Activated CD4-positive, alpha-beta T cell treated with anti-CD3 and anti-CD28 coated beads, Interleukin-2, amount 10 ng/mL, durations not matched to agents 24 days and 14 days (primary cell): ENCODE results near the gene GAB3. TPM values are rescaled to one million over a fixed set of nuclear protein-coding genes. Genes with fewer than 3 reads are reported as not detected.
"Not testable (repeated sequence)": the region's sequence is repeated elsewhere in the genome, so short reads cannot be mapped to it uniquely, and the experiment has no call there.

Experiments used
- DNase-seq: peaks from one replicate; pipeline ENCODE4 v3.0.0; 2022
- H3K27ac Mint-ChIP-seq: one replicate; pipeline ENCODE4 v1.8.0; 2022; ENCODE audit warnings: mild to moderate bottlenecking, mixed read lengths
- H3K27me3 Mint-ChIP-seq: one replicate; pipeline ENCODE4 v1.8.0; 2022; ENCODE audit warnings: mixed read lengths
- H3K36me3 Mint-ChIP-seq: one replicate; pipeline ENCODE4 v1.8.0; 2022; ENCODE audit warnings: low read depth, mild to moderate bottlenecking, mixed read lengths
- H3K4me1 Mint-ChIP-seq: one replicate; pipeline ENCODE4 v1.8.0; 2021; ENCODE audit warnings: mixed read lengths
- H3K4me3 Mint-ChIP-seq: one replicate; pipeline ENCODE4 v1.8.0; 2022; ENCODE audit warnings: mild to moderate bottlenecking, moderate library complexity, mixed read lengths
- H3K9me3 Mint-ChIP-seq: one replicate; pipeline ENCODE4 v1.8.0; 2021; ENCODE audit warnings: mixed read lengths
- intact Hi-C: fragments of 100-400 bp; cut with micrococcal nuclease; formaldehyde crosslinking; loops from one replicate; pipeline ENCODE4 v1.15.1; 2023
- total RNA-seq: library from RNA; stranded (reverse); gene quantifications from 2 replicates; pipeline ENCODE4 v1.2.3, GENCODE V29; 2022

The GAB3 gene
- total RNA-seq, 1 donor from 2014 or later: 3.5 TPM

DNA sequence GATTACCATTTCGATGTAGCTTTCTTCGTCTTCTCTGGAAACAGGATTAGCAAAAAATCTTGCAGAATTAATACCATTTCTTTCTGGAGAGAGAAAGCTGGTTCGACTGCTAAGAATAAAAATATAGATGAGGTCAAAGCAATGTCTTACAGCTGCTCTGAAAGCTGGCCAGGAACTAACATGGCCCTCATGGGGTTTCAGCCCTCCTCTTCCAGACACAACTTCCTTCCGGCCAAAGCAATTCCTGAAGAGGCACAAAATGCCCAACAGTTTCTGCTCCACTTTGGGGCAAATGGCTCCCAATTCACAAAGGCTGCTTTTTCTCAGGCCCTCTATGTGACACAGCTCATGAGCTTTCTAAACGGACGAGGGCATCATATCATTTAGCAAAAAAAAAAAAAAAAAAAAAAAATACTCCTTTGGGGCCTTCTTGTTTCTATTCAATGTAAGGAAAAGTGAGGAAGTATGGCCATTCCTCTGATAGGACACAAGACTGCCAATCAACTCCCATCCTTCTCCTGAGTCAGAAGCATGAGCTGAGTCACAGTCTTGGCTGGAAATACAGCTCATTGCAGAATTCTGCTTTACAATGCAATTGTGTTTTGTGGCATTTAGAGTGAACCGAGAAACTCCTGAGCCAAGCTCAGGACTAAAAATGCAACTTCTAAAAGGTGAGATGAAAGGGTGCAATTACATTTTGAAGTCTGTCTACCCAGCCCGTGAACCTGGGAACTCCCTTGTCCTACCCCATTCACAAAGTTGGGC is 54.8 kb downstream of the GAB3 start:
- no peak overlapping the region for H3K4me3 Mint-ChIP-seq
- H3K9me3 Mint-ChIP-seq: no peaks in the 10 kb centered on the region
- intact Hi-C loops: no loop called here
- peaks cover 13% of the 10 kb centered on the region for H3K4me1 Mint-ChIP-seq
- H3K27ac Mint-ChIP-seq: peak overlapping the region; percentile 40
- DNase-seq: no peak
- H3K27me3 Mint-ChIP-seq: no peaks in the 10 kb centered on the region
- peaks cover 35% of the 10 kb centered on the region for H3K36me3 Mint-ChIP-seq

DNA sequence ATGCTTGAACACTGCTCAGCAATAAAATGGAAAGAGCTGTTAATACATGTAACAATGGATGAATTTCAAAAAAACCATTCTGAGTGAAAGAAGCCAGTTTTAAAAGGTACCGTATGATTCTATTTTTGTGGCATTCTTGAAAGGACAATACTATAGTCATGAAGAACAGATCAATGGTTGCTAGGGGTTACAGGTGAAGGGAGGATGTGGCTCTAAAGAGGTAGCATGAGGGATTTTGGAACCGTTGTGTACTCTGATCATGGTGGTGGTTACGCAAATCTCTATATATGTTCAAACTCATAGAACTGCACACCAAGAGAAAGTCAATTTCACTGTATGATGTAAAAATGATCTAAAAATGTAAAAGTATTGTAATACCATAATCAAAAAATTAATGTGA is 57.5 kb downstream of the GAB3 start:
- no peak overlapping the region for H3K27ac Mint-ChIP-seq
- H3K27me3 Mint-ChIP-seq: no peaks in the 10 kb centered on the region
- peaks cover 34% of the 10 kb centered on the region for H3K36me3 Mint-ChIP-seq
- H3K9me3 Mint-ChIP-seq: no peaks in the 10 kb centered on the region
- no peak overlapping the region for H3K4me3 Mint-ChIP-seq
- H3K4me1 Mint-ChIP-seq: peaks cover 13% of the 10 kb centered on the region
- intact Hi-C loops: no loop called here
- DNase-seq: no peak

DNA sequence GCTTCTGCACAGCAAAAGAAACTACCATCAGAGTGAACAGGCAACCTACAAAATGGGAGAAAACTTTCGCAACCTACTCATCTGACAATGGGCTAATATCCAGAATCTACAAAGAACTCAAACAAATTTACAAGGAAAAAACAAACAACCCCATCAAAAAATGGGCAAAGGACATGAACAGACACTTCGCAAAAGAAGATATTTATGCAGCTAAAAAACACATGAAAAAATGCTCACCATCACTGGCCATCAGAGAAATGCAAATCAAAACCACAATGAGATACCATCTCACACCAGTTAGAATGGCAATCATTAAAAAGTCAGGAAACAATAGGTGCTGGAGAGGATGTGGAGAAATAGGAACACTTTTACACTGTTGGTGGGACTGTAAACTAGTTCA is 60.4 kb downstream of the GAB3 start:
- H3K4me1 Mint-ChIP-seq, H3K27me3 Mint-ChIP-seq, H3K4me3 Mint-ChIP-seq, DNase-seq, H3K9me3 Mint-ChIP-seq, H3K27ac Mint-ChIP-seq, intact Hi-C loops: not testable (repeated sequence)
- H3K36me3 Mint-ChIP-seq: peaks cover 23% of the 10 kb centered on the region

DNA sequence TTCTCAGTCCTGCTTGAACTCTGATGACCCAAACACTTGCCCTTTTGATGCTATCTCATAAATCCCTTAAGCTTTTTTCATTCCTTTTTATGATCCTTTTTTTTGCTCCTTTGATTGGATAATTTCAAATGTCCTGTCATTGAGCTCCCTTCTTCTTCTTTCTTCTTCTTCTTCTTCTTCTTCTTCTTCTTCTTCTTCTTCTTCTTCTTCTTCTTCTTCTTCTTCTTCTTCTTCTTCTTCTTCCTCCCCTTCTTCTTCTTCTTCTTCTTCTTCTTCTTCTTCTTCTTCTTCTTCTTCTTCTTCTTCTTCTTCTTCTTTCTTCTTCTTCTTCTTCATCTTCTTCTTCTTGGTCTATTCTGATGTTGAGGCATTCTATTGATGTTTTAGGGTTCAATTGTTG is 78.8 kb downstream of the GAB3 start:
- H3K27ac Mint-ChIP-seq, H3K4me1 Mint-ChIP-seq, H3K4me3 Mint-ChIP-seq, H3K36me3 Mint-ChIP-seq, intact Hi-C loops, DNase-seq: not testable (repeated sequence)
- H3K9me3 Mint-ChIP-seq: peaks cover 19% of the 10 kb centered on the region
- H3K27me3 Mint-ChIP-seq: peaks cover 11% of the 10 kb centered on the region

DNA sequence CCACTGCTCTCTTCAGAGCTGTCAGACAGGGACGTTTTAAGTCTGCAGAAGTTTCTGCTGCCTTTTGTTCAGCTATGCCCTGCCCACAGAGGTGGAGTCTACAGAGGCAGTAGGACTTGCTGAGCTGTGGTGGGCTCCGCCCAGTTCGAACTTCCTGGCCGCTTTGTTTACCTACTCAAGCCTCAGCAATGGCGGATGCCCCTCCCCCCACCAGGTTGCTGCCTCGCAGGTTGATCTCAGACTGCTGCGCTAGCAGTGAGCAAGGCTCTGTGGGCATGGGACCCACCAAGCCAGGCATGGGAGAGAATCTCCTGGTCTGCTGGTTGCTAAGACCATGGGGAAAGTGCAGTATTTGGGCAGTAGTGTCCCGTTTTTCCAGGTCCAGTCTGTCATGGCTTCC is 80.0 kb downstream of the GAB3 start:
- H3K4me3 Mint-ChIP-seq, H3K36me3 Mint-ChIP-seq, DNase-seq, intact Hi-C loops, H3K27ac Mint-ChIP-seq, H3K4me1 Mint-ChIP-seq: not testable (repeated sequence)
- peaks cover 19% of the 10 kb centered on the region for H3K9me3 Mint-ChIP-seq
- peaks cover 14% of the 10 kb centered on the region for H3K27me3 Mint-ChIP-seq

DNA sequence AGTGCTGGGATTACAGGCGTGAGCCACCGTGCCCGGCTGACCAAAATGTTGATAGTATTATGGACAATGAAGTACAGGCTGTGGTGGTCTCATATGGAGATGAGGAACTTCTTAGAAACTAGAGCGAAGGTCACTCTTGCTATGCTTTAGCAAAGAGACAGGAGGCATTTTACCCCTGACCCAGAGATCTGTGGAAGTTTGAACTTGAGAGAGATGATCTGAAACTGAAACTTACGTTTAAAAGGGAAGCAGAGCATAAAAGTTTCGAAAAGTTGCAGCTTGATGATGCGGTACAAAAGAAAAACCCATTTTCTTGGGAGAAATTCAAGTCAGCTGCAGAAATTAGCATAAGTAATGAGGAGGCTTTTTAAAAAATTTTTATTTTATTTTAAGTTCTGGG is 89.0 kb downstream of the GAB3 start:
- no peak overlapping the region for H3K27ac Mint-ChIP-seq
- intact Hi-C loops: no loop called here
- peaks cover 3% of the 10 kb centered on the region for H3K27me3 Mint-ChIP-seq
- no peaks in the 10 kb centered on the region for H3K36me3 Mint-ChIP-seq
- peaks cover 5% of the 10 kb centered on the region for H3K4me1 Mint-ChIP-seq
- no peak for DNase-seq
- no peak overlapping the region for H3K4me3 Mint-ChIP-seq
- no peaks in the 10 kb centered on the region for H3K9me3 Mint-ChIP-seq

DNA sequence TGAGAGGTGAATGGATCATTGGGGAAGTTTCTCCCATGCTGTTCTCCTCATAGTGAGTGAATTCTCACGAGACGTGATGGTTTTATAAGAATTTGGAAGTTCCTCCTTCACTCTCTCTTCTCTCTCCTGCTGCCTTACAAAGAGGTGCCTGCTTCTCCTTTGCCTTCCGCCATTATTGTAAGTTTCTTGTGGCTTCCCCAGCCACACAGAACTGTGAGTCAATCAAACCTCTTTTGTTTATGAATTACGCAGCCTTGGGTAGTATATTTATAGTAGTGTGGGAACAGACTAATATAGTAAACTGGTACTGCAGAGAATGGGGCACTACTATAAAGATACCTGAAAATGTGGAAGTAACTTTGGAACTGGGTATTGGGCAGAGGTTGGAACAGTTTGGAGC is 89.7 kb downstream of the GAB3 start:
- no peaks in the 10 kb centered on the region for H3K27me3 Mint-ChIP-seq
- H3K4me1 Mint-ChIP-seq: peaks cover 5% of the 10 kb centered on the region
- intact Hi-C loops: no loop called here
- no peak for DNase-seq
- no peaks in the 10 kb centered on the region for H3K9me3 Mint-ChIP-seq
- no peaks in the 10 kb centered on the region for H3K36me3 Mint-ChIP-seq
- no peak overlapping the region for H3K27ac Mint-ChIP-seq
- H3K4me3 Mint-ChIP-seq: no peak overlapping the region

DNA sequence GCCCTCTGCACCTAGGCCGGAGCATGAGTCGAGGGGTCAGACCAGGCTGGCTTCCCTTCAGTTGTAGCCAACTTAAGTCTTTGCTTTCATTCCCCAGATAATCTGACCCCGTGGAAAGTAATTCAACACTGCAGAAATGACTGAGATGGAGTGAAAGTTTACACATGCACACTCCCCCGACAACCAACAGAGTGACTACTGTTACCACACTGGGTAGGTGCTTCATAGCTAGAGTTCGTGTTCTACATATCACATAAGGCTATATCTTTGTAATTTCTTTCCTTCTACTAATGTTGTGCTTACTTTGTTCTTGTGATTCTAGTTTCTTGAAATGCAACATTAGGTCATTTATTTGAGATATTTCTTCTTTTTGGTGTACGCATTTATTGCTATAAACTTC is 90.3 kb downstream of the GAB3 start:
- no peaks in the 10 kb centered on the region for H3K36me3 Mint-ChIP-seq
- no peaks in the 10 kb centered on the region for H3K27me3 Mint-ChIP-seq
- peaks cover 2% of the 10 kb centered on the region for H3K4me1 Mint-ChIP-seq
- H3K4me3 Mint-ChIP-seq: no peak overlapping the region
- DNase-seq: no peak
- H3K27ac Mint-ChIP-seq: no peak overlapping the region
- intact Hi-C loops: no loop called here
- no peaks in the 10 kb centered on the region for H3K9me3 Mint-ChIP-seq

DNA sequence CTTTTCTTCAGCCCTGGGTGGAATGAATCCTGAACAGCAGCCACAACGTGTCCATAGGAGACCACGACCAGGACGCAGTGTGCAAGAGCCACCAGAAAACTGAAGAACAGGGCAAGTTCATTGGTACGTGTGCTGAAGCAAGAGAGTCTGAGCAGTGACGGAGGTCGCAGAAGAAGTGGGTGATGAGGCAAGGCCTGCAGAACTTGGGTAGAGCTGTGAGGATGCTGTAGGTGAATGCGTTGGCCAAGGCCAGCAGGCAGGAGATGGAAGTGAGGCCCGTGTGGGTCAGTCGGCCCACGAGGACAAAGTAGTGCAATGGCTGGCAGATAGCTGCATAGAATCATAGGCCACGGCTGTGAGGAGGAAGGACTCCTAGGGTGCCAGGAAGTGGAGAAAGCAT is 91.9 kb downstream of the GAB3 start:
- Mint-ChIP-seq H3K9me3 (no peaks in the 10 kb centered on the region), H3K27me3 (no peaks in the 10 kb centered on the region), H3K27ac (no peak overlapping the region), H3K4me1 (peaks cover 2% of the 10 kb centered on the region), H3K4me3 (no peak overlapping the region), H3K36me3 (no peaks in the 10 kb centered on the region)
- intact Hi-C loops: no loop called here
- no peak for DNase-seq

DNA sequence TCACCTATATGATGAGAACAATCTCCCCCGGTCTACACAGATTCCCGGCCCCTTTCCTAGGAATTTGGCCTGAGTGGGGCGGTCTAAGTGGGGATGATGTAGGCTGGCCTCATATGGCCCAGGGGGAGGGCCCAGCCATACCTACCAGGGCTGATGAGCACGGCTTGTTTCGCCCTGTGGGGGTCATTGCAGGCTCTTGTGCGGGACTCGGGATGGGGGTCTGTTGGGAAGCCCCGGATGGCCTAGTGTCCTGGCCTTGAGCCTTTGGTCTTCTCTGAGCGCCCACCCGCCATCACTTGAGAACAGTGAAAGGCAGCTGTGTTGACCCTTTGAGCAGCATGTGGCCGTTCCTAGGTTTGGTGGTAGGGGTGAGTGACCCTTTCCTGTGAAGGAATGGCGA is 92.7 kb downstream of the GAB3 start:
- Mint-ChIP-seq H3K27me3 (no peaks in the 10 kb centered on the region), H3K9me3 (no peaks in the 10 kb centered on the region), H3K36me3 (no peaks in the 10 kb centered on the region), H3K27ac (no peak overlapping the region), H3K4me1 (peaks cover 2% of the 10 kb centered on the region), H3K4me3 (no peak overlapping the region)
- intact Hi-C loops: no loop called here
- DNase-seq: no peak

DNA sequence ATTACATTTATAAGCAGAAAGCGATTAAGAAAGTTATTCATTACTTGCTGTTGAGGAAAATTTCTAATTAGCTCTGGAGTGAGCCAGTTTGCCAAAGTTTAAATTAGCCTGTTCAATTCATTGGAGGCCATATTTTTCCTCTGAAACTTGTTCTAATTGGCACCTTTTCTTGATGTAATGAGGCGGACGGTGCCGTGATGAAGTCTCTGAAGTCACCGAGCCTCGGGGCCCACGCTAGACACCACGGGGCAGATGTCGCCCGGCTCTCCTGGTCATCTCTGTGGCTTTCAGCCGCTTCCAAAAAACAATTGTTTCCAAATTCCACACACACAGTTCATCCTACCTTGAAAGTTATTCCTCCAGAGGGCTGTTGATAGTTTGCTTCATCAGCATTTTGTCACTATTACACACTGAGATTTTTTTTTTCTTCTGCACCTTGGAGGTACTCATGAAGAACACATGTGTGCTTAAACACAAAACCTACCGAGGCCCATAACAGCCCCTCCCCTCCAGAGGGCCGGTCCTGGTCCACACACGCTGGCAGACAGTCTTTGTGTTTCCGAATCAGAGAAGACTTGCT is 93.6 kb downstream of the GAB3 start:
- H3K4me1 Mint-ChIP-seq: peaks cover 2% of the 10 kb centered on the region
- H3K9me3 Mint-ChIP-seq: no peaks in the 10 kb centered on the region
- no peak for DNase-seq
- H3K36me3 Mint-ChIP-seq: no peaks in the 10 kb centered on the region
- no peaks in the 10 kb centered on the region for H3K27me3 Mint-ChIP-seq
- intact Hi-C loops: no loop called here
- H3K27ac Mint-ChIP-seq: no peak overlapping the region
- no peak overlapping the region for H3K4me3 Mint-ChIP-seq

DNA sequence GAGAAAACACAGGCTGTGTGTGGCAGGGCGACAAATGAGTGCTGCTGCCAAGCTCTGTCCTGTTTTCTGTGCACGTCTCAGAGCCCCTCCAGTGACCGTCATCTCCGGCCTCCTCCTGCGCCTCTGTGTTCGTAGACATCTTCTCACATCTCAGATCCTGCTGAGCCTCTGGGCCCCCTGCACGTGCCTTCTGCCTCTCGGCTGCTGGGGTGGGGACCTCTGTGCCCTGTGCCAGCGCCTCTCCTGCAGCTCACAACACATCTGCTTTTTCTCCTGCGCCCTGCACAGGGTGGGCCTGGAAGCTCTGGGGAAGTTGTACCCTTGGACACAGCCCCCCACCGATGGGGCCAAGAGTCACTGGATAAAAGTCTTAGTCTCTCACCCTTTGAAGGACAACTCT is 95.1 kb downstream of the GAB3 start:
- H3K9me3 Mint-ChIP-seq: no peaks in the 10 kb centered on the region
- H3K27ac Mint-ChIP-seq: no peak overlapping the region
- no peaks in the 10 kb centered on the region for H3K36me3 Mint-ChIP-seq
- no peaks in the 10 kb centered on the region for H3K4me1 Mint-ChIP-seq
- no peak for DNase-seq
- intact Hi-C loops: no loop called here
- H3K27me3 Mint-ChIP-seq: no peaks in the 10 kb centered on the region
- H3K4me3 Mint-ChIP-seq: no peak overlapping the region

DNA sequence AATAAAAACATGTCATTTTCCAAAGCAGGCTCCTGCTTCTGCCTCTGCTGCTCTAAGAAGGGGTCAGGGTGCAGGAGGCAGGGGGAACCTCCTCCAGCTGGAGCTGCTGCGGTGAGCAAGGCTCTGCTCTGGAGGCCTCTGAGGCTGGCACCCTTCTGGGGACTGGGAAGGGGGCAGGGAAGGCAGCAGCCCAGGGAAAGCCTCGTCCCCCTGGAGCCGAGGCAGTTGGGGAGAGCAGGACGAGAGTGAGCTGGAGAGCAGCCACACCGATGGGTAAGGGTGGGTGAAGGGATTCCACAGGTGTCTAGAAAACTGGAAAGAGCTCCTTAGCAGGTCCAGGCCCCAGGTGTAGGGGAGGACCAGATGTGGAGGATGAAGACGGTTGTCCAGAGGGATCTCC is 95.5 kb downstream of the GAB3 start:
- Mint-ChIP-seq H3K4me3 (no peak overlapping the region), H3K27ac (no peak overlapping the region), H3K9me3 (no peaks in the 10 kb centered on the region), H3K27me3 (no peaks in the 10 kb centered on the region), H3K4me1 (no peaks in the 10 kb centered on the region), H3K36me3 (no peaks in the 10 kb centered on the region)
- intact Hi-C loops: no loop called here
- DNase-seq: no peak

DNA sequence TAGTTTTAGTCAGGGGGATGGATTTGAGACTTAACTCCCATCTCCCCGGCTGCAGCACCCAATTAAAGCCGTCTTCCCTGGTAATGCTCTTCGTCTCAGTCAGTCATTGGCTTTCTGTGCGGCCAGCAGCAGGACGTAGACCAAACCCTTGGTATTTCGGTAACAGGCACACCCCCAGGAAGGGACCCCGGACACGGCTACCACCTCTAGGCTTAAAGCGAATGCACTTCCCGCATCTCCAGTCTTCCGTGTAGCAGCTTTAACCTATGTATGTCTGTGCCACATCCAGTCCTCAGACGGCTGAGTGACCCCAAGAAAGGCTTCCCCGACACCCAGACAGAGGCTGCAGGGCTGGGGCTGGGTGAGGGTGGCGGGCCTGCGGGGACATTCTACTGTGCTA is 96.0 kb downstream of the GAB3 start:
- Mint-ChIP-seq H3K4me3 (no peak overlapping the region), H3K27ac (no peak overlapping the region), H3K9me3 (no peaks in the 10 kb centered on the region), H3K36me3 (no peaks in the 10 kb centered on the region), H3K4me1 (no peaks in the 10 kb centered on the region), H3K27me3 (no peaks in the 10 kb centered on the region)
- no peak for DNase-seq
- intact Hi-C loops: no loop called here

DNA sequence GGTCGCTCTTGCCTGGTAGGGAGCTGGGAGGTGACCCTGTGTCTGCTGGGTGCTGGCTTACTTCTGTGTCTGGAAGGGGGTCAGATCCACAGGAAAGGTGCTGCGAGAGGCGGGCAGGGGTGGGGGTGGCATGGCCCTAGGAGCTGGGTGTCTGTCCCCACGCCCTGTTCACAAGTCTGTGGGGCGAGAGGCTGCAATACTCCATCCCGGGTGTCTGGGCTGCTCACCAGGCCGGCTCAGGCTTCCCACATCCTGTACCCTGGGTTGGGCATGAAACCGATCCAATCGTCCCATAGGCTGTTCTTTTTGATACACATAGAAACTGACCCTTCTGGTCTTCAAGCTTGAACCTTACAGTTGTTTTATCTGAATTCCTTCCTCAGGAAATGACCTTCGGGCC is 96.5 kb downstream of the GAB3 start:
- Mint-ChIP-seq H3K4me1 (no peaks in the 10 kb centered on the region), H3K4me3 (no peak overlapping the region), H3K27ac (no peak overlapping the region), H3K27me3 (no peaks in the 10 kb centered on the region), H3K36me3 (no peaks in the 10 kb centered on the region), H3K9me3 (no peaks in the 10 kb centered on the region)
- DNase-seq: no peak
- intact Hi-C loops: no loop called here
